Umbilical cord (tissue), 2 donors: Measurements from ENCODE around the gene ERC1. TPM values are rescaled to one million over a fixed set of nuclear protein-coding genes. Genes with fewer than 3 reads are reported as not detected.
"Not testable (repeated sequence)": the region's sequence is repeated elsewhere in the genome, so short reads cannot be mapped to it uniquely, and the experiment has no call there.

Source experiments
- DNase-seq: peaks from one replicate; pipeline ENCODE4 v3.0.0-alpha.2; 2015; ENCODE audit warnings: low spot score
- total RNA-seq: library from RNA; depleted of rRNA; stranded (reverse); fragments of >200 nt; gene quantifications from one replicate; pipeline ENCODE4 v1.2.3, GENCODE V29; 2014; ENCODE audit warnings: low replicate concordance; ENCODE audit not compliant: insufficient read depth

Gene ERC1
- total RNA-seq, 1 donor from 2014 or later = 124 TPM

DNA sequence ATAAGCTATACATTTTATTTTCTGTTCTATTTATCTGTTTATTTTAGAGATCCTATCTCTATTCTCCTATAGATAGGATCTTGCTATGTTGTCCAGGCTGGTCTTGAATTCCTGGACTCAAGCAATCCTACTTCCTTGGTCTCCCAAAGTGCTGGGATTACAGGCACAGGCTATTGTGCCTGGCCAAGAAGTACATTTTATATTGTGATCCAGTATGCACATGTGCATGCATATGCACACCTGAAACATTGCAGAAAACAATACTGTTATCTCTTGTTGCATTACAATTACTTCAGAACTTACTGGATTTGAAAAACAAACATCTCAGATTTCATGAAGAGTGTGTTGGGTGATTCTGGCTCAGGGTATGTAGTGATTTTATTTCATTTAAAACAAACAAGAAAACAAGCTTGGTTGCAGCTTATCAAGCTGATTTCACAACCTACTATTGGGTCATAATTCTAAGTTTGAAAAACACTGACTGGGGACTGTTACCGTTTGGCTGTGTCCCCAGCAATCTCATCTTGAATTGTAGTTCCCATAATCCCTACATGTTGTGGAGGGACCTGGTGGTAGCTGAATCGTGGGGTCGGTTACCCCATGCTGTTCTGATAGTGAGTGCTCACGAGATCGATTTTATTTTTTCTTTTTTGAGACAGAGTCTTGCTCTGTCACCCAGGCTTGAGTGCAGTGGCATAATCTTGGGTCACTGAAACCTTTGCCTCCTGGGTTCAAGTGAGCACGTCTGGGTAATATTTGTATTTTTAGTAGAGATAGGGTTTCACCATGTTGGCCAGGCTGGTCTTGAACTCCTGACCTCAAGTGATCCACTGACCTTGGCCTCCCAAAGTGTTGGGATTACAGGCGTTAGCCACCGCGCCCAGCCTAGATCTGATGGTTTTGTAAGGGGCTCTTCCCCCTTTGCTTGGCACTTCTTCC is 31.3 kb downstream of the ERC1 start:
- DNase-seq = no peak

DNA sequence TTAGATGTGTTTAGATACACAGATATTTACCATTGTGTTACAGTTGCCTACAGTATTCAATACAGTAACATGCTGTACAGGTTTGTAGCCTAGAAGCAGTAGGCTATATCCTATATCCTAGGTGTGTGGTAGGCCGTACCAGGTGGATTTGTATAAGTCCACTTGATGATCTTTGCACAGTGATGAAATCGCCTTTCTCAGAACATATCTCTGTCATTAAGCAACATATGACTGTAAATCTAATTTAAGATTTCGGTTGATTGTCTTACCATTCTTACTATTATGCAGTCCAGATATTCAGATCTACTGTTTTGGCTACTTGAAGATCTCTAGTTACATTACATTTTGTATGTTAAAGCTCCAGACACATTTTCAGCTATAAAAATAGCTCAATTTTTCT is 39.8 kb downstream of the ERC1 start:
- DNase-seq = no peak

DNA sequence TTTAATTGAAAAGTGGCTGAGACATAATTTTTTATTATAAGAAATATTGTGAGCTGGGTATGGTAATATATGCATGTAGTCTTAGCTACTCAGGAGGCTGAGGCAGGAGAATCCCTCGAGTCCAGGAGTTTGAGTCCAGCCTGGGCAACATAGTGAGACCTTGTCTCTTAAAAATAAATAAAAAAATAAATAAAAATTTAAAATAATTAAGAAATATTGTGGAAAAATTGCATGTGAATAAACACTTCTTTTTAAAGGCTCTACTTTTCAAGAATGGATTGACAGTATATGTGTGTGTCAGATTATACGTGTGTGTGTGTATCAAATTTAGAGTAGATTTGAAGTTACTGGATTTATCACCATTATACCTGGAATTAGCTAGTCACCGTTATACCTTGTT is 43.2 kb downstream of the ERC1 start:
- DNase-seq = no peak

DNA sequence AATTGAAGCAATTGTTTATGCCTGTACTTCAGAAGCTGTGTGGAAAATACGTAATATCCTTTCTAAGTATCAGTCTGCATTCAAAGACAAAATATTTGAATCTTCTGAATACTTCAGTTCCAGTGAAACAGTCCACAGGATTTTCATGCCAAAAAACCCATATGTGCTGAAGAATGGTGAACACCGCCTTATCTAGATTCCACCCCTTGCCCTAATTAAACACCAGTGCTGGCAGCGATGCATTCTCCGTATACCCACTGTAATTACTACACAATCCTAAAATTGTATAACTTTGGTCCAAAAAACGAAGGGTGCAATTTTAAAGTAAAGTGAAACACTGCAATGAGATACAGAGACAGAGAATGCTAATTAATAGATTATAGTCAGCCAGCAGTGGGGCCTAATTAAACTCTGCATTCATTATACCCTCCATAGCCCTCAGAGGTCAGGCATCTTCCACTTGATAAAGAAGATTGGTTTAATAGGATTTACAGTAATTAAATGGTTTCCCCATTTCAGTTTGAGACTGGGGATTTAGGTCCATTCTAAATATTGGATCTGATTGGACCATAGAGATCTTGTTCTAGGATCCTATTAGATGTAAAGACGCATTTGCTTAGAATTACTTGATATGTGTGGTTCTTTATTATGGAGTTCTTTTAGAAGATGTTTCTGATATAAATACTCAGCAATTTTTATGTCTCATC is 43.9 kb downstream of the ERC1 start:
- no peak for DNase-seq

DNA sequence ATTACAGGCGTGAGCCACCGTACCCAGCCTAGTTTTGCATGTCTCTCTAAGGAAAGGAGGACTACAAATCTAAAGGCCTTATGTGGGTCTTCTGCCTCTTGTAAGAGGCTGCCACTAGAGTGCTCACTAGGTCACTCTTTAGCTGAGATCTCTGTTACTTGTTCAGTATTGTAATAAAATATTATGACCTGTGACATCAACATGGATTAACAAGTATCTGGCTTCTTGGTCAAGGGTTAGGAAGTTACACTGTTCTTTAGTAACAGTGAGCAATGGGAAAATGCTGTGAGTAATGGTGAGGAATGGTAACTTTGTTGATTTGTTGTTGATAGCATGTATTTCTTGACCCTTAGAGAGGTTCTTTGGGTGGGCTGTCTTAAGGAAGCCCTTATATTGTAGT is 50.5 kb downstream of the ERC1 start:
- DNase-seq = no peak

DNA sequence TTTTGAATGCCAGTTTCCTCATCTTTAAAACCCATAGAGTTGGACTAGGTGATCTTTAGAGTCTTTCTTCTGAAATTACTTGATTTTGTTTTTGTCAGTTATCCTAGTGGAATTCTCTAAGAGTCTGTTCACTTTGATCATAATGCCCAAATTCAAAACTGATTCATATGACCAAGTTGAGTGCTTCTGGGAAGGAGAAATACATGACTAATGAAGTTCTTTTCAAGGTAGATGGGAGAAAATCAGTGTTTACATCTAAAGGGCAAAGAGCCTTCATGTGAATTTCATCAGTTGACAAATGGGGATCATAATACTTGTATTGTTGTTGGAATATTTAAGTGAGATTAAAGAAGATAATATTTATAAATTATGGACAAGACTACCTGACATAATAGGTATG is 53.2 kb downstream of the ERC1 start:
- no peak for DNase-seq

DNA sequence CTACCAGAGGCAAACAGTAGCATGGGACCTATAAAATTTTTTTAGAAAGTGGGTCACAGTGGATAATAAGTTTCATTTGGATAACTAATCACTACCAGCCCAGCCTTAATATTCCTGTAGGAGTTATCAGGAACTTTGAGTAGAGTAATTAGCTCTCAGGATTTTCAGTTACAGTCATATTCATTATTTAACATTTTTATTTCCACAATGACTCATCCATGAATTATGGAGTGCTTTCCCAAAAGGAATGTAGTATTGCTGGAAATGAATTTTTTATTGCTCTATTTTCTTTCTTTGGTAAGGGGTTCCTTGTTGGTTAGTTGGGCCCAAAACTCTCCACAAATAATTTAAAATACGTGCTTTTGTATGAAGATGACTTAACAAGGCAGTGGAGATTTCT is 53.7 kb downstream of the ERC1 start:
- DNase-seq = peak; percentile 21

DNA sequence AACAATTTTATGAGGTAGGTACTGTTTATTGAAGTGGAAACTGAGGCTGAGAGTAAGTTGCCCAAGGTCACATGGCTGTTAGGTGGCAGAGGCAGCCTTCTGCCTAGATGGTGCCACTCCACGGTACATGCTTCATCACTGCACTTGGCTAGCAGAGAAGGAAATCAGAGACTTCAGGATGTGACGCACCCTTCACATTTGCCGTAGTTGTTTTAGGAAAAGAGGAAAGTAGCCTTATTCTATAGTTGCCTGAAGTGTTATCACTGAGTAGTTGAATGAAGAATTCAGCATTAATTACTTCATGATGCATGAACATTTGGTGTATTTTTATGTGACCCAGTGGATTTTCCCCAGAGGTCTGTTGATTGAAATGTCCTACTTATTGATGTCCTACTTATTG is 55.7 kb downstream of the ERC1 start:
- DNase-seq = no peak

DNA sequence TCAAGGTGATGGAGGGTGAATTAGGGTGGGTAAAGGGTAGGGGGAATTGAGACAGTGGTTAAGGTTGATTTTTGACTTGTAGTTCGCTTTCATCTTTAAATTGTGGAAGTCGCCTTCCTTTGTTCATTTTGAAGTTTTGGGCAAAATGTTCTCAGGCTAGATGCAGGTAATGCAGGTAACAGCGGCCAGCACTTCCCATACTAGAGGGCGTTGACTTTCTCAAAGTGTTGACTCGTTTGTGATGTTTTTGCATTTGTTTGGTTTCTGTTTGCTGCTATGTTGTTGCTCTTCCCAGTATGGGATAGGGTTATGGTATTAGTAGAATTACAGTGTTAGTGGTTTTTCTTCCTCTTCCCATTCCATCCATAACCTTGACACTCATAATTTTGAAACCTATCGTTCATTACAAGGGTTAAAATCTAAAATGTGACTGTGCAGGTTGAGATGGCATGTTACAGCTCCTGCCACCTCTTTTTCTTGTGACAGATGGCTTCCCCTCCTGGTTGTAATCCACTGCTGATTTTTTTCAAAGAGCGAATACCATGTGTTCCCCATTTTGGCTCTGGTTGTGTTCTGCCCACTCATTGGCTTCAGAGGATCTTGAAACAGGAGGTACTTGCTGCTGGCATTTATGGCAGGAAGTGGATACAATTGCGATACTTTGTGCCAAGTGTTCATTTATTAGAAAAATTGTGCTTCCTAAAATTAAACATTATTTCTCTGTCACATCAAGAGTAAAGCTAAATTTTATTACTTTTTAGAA is 57.1 kb downstream of the ERC1 start:
- DNase-seq = peak; percentile 22

DNA sequence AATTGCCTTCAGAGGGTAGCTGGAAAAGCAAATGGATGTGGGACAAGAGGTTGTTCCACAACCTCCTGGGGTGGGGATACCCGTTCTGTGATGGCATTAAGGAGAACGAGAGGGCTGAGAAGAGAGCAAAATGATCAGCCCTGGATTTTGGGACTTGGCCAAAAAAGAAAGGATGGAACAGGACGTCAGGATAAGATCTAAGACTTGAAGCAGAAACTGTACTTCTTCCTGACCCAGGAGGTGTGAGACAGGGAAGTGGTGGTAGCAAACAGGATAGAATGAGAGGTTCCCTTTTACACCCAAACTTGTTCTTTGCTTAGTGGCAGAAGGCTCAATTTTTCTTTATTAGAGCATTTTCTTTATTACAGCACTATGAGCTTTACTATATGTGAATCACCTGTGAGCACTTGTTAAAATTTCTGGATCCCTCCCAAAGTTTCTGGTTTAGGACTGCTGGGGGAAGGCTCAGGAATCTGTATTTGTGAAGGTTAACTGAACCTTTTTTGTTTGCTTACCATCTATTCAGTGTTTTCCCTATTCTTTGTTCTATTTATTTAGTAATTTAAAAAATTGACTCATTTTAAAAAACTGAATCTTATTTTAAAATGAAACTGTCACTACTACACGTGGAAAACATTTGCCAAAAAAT is 59.2 kb downstream of the ERC1 start:
- no peak for DNase-seq

DNA sequence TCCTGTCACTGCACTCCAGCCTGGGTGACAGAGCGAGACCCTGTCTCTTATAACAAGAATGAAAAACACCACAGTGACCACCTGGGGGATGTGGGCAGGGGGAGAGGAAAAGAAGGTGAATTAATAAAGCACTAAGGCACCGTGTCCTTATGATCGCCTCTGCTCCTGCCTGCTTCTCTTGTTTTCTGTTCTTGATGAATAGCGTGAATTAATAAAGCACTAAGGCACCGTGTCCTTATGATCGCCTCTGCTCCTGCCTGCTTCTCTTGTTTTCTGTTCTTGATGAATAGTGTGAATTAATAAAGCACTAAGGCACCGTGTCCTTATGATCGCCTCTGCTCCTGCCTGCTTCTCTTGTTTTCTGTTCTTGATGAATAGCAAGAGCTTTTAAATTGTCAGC is 60.6 kb downstream of the ERC1 start:
- DNase-seq = not testable (repeated sequence)

DNA sequence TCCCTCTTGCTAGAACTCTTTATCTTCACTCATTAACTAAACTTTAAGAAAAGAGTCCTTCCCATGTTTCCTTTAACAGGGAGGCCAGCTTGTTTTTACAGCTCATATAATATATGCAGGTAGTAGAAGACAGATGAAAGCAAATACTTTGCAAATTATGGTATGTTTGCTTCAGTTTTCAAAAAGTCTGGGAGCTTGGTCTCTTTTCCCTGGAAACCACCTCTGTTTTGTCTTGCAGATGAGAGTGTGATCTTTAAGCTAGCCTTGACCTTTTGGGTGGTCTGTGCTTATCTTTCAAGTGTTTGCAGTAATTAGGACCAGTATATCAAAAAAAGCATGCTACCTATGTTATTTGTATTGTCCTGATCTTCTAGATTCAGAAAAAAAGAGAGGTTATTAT is 62.7 kb downstream of the ERC1 start:
- DNase-seq = no peak

DNA sequence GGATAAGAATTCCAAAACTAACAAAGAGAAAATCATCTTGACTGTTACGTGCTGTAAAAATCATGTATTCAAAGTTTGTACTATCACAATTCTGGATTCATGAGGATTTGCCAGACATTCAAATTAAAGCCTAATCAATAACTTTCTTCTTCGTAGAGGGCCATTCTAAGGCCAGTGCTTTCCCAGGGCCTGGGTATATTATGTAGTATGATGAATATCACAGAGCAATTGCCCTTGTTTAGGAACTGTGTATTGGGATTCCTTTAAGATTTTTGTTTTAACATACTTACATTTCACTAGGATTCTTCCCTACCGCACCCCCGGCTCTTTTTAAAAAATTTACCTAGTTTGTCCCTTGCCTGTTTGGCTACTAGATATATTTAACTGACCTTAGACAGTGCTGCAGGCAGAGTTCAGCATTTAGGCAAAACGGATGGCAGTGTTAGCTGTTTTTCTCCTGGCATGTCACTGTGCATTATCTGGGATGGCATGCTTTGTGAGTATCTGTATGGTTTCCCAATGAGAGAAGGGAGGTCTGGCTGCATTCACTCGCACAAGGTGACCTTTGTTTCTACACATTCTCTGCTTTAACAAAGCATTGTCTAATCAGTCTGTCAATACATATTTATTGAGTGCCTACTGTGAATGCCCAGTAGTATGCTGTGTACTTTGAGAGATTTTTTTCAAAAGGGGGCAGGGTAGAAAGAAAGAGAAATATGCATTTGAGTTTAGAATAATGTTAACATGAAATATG is 63.3 kb downstream of the ERC1 start:
- DNase-seq = peak; percentile 30

DNA sequence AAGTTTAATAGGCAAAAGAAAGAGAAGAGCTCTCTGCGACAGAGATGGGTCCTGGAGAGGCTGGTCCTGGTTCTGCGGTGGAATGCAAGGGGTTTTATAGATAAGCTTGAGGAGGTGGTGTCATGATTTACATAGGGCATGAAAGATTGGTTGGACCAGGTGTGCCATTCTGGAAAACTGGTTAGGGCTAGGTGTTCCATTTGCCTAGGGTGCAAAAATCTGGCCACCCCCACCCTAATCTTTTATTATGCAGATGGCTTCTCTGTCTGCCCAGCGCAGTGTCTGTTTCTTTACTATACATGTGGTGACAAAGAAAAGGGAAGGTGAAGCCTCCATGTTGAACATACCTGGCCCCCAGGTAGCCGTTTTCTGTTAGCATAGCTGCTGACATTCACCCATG is 65.4 kb downstream of the ERC1 start:
- no peak for DNase-seq

DNA sequence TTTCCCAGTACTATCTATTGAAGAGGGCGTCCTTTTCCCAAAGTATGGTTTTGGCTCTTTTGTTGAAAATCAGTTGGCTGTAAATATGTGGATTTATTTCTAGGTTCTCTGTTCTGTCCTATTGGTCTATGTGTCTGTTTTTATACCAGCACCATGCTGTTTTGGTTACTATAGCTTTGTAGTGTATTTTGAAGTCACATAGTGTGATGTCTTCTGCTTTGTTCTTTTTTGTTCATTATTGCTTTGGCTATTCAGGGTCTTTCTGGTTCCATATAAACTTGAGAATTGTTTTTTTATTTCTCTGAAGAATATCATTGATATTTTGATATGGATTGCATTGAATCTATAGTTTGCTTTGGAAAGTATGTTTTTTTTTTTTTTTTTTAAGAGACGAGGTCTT is 67.4 kb downstream of the ERC1 start:
- no peak for DNase-seq

DNA sequence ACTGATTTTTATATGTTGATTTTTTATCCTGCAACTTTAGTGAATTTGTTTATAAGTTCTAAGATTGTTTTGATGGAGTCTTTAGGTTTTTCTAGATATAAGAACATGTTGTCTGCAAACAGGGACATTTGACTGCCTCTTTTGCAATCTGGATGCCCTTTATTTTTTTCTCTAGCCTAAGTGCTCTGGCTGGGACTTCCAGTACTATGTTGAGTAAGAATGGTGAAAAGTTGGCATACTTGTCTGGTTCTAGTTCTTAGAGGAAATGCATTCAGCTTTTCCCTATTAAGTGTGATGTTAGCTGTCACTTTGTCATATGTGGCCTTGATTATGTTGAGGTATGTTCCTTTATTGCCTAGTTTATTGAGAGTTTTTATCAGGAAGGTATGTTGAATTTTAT is 68.1 kb downstream of the ERC1 start:
- no peak for DNase-seq

DNA sequence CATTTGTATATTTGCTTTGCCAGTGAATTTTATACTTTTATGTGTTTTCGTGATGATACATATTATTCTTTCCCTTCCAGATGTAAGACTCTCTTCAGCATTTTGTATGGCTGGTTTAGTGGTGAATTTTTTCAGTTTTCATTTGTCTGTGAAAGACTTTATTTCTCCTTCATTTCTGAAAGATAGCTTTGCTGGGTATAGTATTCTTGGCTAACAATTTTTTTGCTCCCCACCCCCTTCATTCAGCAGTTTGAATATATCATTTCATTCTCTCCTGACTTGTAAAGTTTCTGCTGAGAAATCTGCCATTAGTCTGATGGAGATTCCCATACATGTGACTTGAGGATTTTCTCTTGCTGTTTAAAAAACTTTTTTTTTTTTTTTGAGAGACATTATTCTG is 72.8 kb downstream of the ERC1 start:
- DNase-seq = no peak

DNA sequence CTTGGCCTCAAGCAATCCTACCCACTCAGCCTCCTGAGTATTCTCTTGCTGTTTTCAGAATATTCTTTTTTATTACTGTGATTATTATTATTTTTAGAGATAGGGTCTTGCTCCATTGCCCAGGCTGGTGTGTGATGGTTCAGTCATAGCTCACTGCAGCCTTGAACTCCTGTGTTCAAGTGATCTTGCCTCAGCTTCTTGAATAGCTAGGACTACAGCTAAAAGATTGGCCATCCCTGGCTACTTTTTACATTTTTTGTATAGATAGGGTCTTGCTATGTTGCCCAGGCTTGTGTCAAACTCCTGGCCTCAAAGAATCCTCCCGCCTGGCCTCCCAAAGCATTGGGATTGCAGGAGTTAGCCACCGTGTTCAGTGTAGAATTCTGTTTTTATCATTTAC is 73.3 kb downstream of the ERC1 start:
- DNase-seq = no peak

DNA sequence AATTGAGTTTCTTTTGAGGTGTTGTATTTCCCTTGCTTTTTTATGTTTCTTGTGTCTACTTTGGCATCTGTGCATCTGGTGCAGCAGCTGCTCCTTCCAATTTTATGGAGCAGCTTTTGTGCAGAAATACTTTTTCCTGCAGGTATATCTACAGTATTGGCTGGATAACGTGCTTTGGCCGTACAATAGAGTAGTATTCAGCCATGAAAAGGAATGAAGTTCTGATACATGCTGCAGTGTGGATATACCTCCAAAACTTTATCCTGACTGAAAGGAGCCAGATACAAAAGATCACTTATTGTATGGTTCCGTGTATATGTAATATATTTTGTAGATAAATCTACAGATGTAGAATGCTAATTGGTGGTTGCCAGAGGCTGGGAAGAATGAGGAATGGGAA is 74.6 kb downstream of the ERC1 start:
- DNase-seq = no peak

DNA sequence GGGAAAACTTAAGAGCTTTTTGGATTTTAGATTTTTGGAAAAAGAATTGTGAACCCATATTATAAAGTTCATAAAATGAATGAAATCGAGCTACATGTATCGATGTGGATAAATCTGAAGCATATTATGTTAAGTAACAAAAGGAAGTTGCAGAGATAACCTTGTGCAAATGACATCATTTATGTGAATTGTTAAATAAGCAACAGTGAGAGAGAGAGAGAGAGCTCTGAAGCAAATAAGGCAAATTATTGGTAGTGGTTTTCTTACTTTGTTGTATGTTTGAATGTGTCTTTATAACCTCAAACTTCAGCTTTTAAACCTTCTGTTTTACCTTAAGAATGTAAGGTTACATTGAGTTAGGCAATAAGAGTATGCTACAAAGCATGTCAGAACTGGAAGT is 78.8 kb downstream of the ERC1 start:
- DNase-seq = no peak

DNA sequence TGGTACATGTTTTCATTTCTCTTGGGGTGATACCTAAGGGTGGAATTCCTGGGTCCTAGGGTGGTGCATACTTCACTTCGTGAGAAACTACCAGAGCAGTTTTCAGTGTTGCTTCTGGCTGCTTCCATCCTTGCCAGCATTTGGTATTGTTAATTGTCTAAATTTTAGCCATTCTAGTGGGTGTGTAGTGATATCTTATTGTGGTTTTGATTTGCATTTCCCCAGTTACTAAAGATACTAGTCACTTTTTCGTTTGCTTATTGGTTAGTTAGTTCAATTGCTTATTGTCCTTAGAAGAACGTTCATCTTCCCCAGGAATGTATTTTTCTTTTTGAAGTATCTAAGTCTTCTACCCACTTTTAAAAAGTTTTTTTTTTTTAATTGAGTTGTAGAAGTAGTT is 80.2 kb downstream of the ERC1 start:
- no peak for DNase-seq
